HG03135 (cell line): Measurements from ENCODE around the gene CAMK2D.
A peak's percentile ranks its signal among the peaks of the same experiment; 100 is the strongest.
"Not testable (repeated sequence)": the region's sequence is repeated elsewhere in the genome, so short reads cannot be mapped to it uniquely, and the experiment has no call there.

Source experiments
- ATAC-seq: cut with Tn5 transposase; IDR thresholded peaks from one replicate; pipeline ENCODE4 v1.9.1; 2021; ENCODE audit warnings: mild to moderate bottlenecking, moderate library complexity; ENCODE audit not compliant: unreplicated experiment

Gene CAMK2D

DNA sequence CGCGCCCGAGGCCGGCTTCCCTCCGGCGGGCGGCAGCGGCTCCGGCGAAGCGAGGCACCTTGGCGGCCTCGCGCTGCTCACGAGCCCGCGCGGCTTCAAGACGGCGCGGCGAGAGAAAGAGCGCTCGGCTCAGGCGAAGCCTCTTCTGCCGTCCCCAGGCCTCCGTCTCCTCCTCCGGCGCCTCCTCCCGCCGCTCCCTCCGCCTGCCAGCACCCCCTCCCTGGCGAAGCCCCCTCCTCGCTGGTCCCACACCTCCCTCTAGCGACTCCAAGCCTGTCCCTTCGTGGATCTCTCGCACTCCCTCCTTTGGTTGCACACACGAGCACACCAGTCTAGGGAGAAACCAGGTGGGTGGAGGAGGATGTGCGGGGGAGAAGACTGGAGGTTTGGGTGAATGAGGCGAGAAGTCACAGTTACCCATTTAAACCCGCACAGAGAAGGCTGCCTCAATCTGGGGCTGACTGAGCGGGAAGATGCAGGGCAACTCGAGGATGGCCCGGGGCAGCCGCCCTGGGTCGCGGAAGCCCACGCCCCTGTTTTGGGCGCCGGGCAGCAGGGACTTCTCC is at the start of gene CAMK2D:
TSS of gene CAMK2D (minus strand) at position 119 of the 566 bp plus-strand sequence. CDS start 670 bp downstream, outside the sequence.
- peak; percentile 38 for ATAC-seq

DNA sequence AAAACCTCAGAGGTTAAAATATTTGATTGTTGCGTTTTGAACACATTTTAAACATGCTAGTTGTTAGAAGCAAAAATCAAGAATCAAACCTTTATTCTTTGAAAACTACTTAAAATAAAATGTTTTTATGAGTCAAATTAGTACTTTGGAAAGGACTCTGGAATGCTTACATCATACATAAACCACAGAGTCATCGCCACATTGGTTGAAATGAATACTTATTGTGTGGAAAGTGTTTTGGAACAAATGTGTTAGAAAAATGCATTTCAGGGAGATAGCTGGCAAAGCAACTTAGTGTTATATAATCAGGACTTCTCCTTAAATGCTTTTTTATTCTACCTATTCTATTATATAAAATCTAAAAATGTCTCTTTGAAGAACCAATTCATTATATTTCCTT is 49.4 kb upstream of the CAMK2D start:
- no peak for ATAC-seq

DNA sequence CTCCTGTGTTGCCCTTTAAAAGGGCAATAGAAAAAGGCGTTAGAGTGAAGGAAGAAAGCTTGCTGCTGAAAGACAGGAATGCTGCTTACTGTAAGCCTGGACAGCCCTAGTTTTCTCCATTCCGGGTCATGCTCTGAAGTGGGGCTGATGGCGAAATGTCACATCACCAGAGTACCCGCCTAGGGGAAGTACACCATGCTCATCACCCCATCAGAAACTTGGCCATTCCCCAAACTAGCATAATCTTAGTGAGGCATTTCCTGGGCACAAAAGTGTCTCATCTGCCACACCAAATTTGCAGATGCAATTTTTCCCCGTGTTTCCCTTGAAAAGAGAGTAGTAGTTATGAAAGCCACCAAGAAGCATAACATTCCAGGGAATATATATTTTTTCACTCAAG is 47.8 kb upstream of the CAMK2D start:
- no peak for ATAC-seq

DNA sequence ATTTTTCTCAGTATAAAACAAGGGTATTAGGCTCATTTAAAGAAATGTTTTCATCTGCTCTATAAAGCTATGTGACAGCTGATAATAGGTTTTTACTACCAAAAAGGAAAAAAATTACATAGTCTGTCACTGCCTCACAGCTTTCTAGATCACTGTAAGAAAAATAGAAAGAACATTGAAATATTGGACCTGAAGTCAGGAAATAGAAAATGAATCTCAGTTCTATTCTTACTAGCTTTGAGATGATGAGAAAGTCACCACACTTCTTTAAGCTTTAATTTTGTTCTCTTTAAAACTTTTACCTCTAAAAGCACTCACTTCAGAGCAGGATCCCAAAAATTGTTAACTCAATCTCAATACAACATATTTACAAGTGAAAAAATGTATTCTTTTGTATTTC is 45.3 kb upstream of the CAMK2D start:
- ATAC-seq, result no peak

DNA sequence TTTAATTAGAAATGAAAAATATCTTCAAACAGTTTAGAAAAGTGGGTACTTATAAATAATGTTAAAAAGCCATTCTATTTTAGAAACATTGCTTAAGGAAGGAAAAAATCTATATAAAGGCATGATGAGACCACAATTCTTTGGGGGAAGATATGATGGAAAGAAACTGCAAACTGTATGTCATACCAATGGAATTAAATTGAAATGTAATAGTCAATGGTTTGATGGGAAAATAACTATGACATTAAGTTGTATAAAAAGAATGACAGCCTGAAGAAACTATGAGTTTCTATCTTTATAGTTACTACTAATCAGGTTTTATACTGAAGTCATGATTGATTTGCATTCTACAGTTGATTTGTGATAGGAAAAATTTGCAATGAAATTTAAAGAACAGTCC is 40.3 kb upstream of the CAMK2D start:
- ATAC-seq, result no peak

DNA sequence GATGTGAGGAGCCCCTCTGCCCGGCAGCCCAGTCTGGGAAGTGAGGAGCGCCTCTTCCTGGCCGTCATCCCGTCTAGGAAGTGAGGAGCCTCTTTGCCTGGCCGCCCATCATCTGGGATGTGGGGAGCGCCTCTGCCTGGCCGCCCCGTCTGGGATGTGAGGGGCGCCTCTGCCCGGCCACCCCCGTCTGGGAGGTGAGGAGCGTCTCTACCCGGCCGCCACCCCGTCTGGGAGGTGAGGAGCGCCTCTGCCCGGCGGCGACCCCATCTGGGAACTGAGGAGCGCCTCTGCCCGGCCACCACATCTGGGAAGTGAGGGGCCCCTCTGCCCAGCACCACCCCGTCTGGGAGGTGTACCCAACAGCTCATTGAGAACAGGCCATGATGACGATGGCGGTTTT is 34.8 kb upstream of the CAMK2D start:
- ATAC-seq, result not testable (repeated sequence)

DNA sequence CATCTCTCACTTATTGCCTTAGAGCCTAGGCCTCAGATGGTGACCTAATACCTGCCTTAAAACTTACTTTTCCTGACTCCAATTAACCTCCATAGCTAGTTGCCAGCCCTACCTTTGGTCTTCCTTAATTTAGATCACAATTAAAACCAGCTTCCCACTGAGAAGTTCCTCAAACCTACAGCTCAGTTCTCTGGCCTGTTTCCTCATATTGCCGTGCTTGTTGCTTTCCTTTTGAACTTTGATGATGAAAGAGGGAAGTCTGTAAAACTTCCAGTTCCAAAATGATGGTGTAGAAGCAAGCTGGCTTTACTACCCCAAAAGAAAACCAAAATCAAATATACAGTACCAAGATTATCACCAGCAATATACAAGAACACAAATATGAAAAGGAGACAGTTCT is 28.9 kb upstream of the CAMK2D start:
- no peak for ATAC-seq

DNA sequence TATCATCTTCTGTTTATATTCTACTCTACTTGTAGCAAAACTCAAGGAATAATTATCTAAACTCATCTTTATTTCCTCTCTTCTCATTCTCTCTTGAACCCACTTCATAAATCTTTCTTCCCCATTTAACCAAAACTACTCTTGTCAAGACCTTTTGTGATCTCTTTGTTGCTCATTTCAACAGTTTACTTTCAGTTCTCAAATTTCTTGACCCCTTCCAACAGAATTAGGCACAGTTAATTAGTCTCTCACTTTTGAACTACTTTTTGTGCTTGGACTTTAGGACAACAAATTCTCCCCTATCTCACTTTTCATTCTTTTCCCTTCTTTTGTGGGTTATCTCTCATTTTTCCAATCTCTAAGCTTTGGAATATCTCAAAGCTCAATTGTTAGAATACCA is 27.4 kb upstream of the CAMK2D start:
- no peak for ATAC-seq

DNA sequence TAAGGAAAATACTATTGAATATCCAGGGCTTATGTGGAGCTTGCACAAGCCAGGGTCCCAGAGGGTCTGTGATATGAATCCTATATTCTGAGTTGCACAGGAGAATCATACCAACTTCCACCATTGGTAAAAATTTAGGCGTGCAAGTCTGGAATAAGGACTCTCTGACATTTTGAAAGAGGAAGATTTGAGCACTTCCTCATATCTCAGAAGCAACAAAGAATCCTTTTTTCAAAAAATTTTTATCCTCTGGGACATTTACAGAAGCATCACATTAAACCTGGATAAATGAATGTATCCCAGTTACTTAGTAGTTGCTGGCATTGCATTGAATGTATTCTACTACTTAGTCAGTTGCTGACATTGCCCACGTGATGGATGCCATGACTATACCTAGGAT is 24.2 kb upstream of the CAMK2D start:
- no peak for ATAC-seq

DNA sequence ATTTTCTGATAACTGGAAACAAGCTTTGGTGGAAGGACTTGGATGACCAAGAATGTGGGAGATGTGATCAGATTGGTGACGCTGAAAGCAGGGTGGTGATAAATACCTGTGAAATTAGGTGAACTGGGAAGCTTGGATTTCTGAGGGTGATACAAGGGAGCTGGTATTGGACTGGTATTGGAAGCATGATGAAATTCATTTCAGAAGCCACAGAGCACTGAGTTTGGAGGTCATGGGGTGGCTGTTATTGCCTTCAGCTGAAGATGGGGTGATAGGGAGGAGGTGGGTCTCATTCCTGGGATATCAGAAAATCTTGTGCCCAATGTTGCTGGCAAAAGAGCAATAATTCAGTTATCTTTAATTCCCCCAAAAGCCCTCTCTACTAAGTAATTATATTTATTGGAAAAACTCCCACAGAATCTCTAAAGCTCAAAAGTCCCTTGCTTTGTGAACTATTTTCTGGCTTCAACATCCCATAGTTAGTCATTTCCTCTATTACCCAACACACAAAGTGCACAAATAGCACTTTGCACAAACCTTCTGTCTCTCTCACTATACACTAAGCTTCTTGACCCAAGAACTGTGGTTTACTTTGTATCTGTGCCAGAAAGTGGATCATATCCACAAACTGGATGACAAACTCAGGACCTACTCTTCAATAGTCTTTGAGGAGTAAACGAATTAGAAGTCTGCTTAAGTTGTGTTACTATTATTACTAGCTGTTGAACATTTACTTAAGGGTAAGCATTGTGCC is 23.1 kb upstream of the CAMK2D start:
- no peak for ATAC-seq

DNA sequence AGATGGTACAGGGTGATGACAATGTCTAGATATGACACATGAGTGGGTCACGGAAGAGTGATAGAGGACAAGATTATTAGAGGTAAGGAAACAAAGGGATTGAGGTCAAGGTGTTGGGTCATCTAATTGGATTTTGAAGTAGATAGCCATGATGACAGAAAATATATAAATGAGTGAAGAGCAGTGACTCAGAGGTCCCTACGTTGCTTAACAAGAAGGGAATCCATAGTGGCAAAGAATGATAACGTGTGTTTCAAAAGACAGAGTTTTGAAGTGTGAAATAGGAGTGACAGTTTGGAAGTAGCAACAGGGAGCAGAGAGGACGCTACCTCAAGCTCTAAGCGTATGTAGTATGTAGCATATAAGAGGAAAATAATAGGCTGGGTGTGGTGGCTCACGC is 22.2 kb upstream of the CAMK2D start:
- no peak for ATAC-seq

DNA sequence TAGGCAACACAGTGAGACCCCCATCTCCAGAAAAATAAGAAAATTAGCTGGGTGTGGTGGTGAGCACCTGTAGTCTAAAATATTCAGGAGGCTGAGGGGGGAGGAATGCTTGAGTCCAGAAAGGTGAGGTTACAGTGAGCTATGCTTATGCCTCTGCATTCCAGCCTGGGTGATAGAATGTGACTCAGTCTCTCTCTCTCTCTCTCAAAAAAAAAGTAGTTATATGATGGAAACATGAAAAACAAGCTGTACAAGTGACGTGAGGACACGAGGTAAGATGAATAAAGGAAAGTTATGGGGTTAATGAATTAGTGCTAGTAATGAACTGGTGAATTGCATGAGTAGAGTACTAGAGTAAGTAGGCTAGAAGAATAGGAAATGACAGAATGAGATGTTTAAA is 21.8 kb upstream of the CAMK2D start:
- ATAC-seq, result no peak

DNA sequence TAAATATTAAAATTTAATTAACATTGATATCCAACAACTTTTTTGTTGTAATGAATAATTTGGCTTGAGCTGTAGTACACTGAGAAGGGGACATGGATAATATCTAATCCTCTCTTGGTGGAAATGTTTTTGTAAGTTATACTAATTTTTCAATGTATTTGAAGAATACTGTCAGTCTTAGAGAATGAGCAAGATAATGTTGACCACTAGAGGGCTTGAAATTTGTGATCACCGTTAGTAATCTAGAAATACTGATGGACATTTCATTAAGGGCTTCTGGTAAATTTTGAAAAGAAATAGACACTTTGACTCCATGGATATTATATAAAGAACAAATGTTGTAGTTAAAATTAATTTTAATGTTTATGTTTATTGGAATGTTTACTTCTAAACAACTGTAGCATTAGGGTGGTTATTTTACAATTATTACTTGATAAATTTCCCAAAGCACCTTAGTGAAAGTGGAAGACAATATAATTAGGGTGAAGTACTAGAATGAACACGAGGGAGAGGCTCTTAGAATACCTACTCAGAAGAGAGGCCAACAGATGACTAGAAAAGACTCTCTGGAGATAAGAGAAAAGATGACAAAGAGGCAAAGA is 20.0 kb upstream of the CAMK2D start:
- no peak for ATAC-seq

DNA sequence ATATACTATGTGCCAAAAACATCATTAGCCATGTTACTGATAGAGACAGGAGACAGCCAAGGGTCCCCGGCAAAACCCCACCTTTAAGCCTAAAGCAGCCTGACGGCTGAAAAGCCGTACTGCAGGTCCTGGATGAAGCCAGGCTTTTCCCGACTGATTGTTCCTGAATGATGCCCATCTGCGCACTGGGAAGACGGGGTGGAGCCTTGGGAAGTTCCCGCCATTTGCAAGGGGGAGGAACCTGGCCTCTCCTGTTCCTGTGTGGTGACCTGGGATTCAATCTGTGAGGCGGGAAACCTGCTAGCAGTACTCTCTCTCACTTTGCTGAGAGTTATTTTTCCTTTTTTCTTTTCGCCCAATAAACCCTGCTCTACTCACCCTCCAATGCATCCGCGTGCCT is 15.1 kb upstream of the CAMK2D start:
- no peak for ATAC-seq

DNA sequence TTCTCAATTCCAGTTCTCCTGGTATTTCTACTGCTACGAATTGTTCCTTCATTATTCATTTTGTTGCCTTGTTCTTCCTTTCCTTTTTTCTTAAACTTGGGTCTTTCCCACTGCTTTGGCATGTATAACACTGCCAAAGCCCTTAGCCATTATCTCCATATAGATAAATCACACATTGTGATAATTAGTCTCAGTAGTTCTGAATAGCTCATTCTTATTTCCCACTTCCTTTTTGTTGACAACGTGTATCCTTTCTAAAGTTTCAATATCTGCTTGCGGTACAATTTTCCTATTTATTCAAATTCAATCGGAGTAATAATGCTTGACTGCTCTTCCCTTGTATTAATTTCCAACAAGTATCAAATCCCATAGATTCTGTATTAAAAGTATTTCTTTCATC is 14.5 kb upstream of the CAMK2D start:
- no peak for ATAC-seq

DNA sequence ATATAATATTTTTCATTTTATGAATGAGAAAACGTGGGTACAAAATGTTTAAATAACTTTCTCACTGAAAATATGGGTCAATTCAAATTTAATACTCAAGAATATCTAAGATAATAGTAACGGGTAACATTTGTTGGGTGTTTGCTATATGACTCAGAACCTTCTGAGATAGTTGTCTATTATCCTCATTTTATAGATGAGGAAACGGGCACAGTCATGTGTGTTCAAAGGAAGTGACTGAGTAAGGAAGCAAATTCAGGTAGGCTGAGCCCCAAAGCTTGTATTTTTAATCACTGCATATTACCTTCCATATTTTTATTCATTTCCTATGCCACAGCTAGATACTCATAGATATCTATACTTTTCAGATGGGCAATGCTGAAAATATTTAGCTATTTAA is 12.2 kb upstream of the CAMK2D start:
- no peak for ATAC-seq

DNA sequence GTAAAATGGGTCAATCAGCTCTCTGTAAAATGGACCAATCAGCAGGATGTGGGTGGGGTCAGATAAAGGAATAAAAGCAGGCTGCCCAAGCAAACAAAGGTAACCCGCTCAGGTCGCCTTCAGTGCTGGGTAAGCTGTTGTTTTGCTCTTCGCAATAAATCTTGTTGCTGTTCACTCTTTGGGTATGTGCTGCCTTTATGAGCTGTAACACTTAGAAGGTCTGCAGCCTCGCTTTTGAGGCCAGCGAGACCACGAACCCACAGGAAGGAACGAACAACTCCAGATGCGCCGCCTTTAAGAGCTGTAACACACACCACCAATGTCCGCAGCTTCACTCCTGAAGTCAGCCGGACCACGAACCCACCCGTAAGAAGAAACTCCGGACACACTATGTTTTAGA is 11.5 kb upstream of the CAMK2D start:
- ATAC-seq, result no peak

DNA sequence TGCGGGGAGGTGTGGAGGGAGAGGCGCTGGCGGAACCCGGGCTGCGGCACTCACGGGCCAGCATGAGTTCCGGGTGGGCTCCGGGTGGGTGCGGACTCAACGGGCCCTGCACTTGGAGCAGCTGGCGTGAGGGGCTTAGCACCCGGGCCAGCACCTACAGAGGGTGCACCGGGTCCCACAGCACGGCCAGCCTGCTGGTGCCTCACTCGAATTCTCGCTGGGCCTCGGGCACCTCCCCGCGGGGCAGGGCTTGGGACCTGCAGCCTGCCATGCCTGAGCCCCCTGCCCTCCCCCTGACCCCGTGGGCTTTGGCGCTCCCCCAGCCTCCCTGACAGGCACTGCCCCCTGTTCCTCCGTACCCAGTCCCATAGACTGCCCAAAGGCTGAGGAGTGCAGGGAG is 10.8 kb upstream of the CAMK2D start:
- no peak for ATAC-seq

DNA sequence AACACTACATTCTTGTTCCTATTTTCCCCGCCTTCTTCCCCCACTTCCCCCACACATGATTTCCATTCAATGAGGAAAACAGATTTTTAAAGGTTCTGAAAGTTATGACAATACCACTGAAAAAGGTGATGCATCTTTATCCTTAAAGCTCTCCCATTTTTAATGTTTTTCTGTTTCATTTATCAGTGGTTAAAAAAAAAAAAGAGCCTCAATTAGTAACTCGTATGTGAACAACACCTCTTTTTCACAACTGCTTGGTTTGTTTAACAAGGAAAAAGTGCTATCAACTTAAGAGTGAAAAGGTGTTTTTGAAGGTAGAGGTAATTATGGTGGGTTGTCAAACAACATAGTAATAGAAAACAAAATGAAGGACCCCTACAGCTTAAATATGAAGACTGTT is 8.2 kb upstream of the CAMK2D start:
- ATAC-seq, result no peak

DNA sequence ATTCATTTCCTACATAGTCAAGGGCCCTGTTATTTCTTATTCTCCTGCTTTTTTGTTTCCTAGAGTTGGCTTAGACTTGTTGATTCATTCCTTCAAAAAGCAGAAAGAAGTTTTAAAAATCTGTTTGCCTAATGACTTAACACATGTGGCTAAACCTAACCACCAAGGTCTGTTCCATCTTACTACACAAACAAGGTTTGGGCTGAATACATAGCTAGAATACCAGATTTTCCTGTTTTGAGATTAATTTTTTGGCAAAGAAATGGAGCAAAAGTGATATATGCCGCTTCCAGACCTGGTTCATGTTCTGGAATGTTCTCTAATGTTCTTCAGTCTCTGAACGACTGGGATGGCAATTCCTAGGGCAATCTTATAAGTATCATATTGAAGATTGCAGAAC is 7.4 kb upstream of the CAMK2D start:
- no peak for ATAC-seq

DNA sequence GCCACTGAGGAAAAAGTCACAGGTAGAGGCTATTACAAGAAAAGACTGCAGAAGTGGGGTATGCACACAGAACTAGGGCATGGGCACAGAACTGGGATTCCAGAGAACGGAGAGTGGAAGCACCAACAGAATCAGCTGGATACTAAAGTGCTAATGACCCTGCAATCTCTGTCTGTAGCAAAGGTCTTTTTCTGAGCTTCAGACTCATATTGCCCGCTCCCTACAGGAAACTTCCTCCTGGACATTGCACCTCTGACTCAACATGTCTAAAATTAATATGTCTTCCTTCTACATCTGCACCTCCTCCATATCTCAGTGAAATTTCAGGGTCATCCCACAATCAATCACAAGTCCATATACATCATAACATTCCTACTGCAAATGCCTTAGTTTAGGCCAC is 5.3 kb upstream of the CAMK2D start:
- no peak for ATAC-seq

DNA sequence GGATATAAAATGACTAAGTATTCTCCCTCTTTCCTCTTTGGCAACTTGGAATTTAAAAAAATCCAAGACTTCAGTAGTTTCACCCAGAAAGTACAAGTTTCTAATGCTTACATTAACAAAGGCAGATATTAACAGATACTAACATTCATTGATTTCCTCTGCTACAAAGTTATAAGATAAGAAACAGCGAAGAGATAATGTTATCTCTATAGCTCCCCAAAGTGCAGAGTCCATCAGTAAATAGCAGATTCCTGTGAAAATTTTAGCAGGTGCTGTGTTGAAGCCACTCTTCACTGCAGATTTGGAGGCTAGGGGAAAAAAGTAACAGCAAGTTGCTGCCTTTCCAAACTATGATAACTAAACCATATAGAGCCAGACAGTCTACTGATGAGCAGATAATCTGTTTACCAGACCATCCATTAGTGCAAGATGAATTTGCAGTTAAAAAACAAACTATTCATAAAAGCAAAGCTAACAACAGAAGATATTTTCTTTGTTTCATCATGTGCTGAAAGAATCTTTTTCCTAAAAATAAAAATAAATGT is 3.3 kb upstream of the CAMK2D start:
- ATAC-seq, result no peak
